Smooth muscle cell (in vitro differentiated cells): ENCODE measurements around the gene COL6A3. TPM values are rescaled to one million over a fixed set of nuclear protein-coding genes. Genes with fewer than 3 reads are reported as not detected.

Experiments used
- DNase-seq: peaks from one replicate; lab custom pipeline; 2025; ENCODE audit not compliant: unreplicated experiment; lab: John Stamatoyannopoulos, UW
- H2AFZ ChIP-seq: fragments of 200-600 bp; sonication (generic); 2 replicates; pipeline ENCODE4 v1.6.0; 2016; ENCODE audit warnings: antibody characterized with exemption, low read depth, mild to moderate bottlenecking
- H3F3A ChIP-seq: fragments of 200-600 bp; sonication (generic); 2 replicates; pipeline ENCODE4 v1.6.0; 2017; ENCODE audit warnings: antibody characterized with exemption, low read depth
- H3K27ac ChIP-seq: fragments of 200-600 bp; sonication (generic); 2 replicates; pipeline ENCODE4 v1.5.1; 2016; ENCODE audit warnings: low read depth, mild to moderate bottlenecking
- H3K27me3 ChIP-seq: fragments of 200-600 bp; sonication (generic); 2 replicates; pipeline ENCODE4 v1.6.1; 2016; ENCODE audit warnings: low read depth, mild to moderate bottlenecking
- H3K36me3 ChIP-seq: fragments of 200-600 bp; sonication (generic); 2 replicates; pipeline ENCODE4 v1.5.1; 2016; ENCODE audit warnings: low read depth
- H3K4me1 ChIP-seq: fragments of 200-600 bp; sonication (generic); 2 replicates; pipeline ENCODE4 v1.5.1; 2016; ENCODE audit warnings: low read depth
- H3K4me2 ChIP-seq: fragments of 200-600 bp; sonication (generic); 2 replicates; pipeline ENCODE4 v1.6.0; 2016; ENCODE audit warnings: mild to moderate bottlenecking
- H3K4me3 ChIP-seq: fragments of 200-600 bp; sonication (generic); 2 replicates; pipeline ENCODE4 v1.5.1; 2016; ENCODE audit warnings: mild to moderate bottlenecking
- H3K79me2 ChIP-seq: fragments of 200-600 bp; sonication (generic); 2 replicates; pipeline ENCODE4 v1.6.0; 2016; ENCODE audit warnings: low read depth, mild to moderate bottlenecking
- H3K9ac ChIP-seq: fragments of 200-600 bp; sonication (generic); 2 replicates; pipeline ENCODE4 v1.6.0; 2016; ENCODE audit warnings: low read depth
- H3K9me3 ChIP-seq: fragments of 200-600 bp; sonication (generic); replicated peaks from 2 replicates; pipeline ENCODE4 v1.5.1; 2016; ENCODE audit warnings: low read depth
- H4K20me1 ChIP-seq: fragments of 200-600 bp; sonication (generic); 2 replicates; pipeline ENCODE4 v1.6.0; 2016; ENCODE audit warnings: low read depth
- WGBS: methylation state at CpG from one replicate; pipeline ENCODE4 v1.1.7; 2016; ENCODE audit warnings: low lambda C conversion rate; 5-methylcytosine and 5-hydroxymethylcytosine counted together
- polyA plus RNA-seq: library from polyadenylated mRNA; unstranded; fragments of >200 nt; fragmentation: Nextera tagmentation; extraction: Ambion mirVana; gene quantifications from 2 replicates; pipeline ENCODE4 v1.2.1, GENCODE V29; 2016
- total RNA-seq: library from RNA; depleted of rRNA; stranded (reverse); fragments of >200 nt; gene quantifications from 2 replicates; pipeline ENCODE4 v1.2.3, GENCODE V29; 2014
- TF ChIP-seq, protein P1 (sequence below): fragments of 200-600 bp; sonication (generic); IDR thresholded peaks from 2 replicates; pipeline ENCODE4 v1.5.1; 2017; ENCODE audit warnings: borderline replicate concordance, mild to moderate bottlenecking, antibody characterized with exemption; ENCODE audit not compliant: insufficient read depth, poor library complexity, severe bottlenecking

Gene COL6A3
- total and polyA plus RNA-seq, 2 experiments from 2014 or later: 888 to 1,708 TPM

- peak overlapping the region; percentile 57 for H3K27ac ChIP-seq
- H3K79me2 ChIP-seq: no peaks in the 10 kb centered on the region
- no peak overlapping the region for H3K4me3 ChIP-seq
- no peak overlapping the region for H2AFZ ChIP-seq
- H3K36me3 ChIP-seq: no peaks in the 10 kb centered on the region
- H3K9ac ChIP-seq: no peak overlapping the region
- peak overlapping the region; percentile 24 for H3K4me2 ChIP-seq
- no peak for DNase-seq
- 85% methylated on average over 11 of the region's 11 CpGs for WGBS
- H3F3A ChIP-seq: peaks cover 1% of the 10 kb centered on the region
- H4K20me1 ChIP-seq: no peaks in the 10 kb centered on the region
- no peaks in the 10 kb centered on the region for H3K9me3 ChIP-seq
- TF ChIP-seq, protein P1, sequence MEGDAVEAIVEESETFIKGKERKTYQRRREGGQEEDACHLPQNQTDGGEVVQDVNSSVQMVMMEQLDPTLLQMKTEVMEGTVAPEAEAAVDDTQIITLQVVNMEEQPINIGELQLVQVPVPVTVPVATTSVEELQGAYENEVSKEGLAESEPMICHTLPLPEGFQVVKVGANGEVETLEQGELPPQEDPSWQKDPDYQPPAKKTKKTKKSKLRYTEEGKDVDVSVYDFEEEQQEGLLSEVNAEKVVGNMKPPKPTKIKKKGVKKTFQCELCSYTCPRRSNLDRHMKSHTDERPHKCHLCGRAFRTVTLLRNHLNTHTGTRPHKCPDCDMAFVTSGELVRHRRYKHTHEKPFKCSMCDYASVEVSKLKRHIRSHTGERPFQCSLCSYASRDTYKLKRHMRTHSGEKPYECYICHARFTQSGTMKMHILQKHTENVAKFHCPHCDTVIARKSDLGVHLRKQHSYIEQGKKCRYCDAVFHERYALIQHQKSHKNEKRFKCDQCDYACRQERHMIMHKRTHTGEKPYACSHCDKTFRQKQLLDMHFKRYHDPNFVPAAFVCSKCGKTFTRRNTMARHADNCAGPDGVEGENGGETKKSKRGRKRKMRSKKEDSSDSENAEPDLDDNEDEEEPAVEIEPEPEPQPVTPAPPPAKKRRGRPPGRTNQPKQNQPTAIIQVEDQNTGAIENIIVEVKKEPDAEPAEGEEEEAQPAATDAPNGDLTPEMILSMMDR: no peak
- H3K27me3 ChIP-seq: no peaks in the 10 kb centered on the region
- H3K4me1 ChIP-seq: no peaks in the 10 kb centered on the region
These were observed 33.5 kb upstream of the COL6A3 start for GRCh38 chr2:237447496-237447895.

DNA sequence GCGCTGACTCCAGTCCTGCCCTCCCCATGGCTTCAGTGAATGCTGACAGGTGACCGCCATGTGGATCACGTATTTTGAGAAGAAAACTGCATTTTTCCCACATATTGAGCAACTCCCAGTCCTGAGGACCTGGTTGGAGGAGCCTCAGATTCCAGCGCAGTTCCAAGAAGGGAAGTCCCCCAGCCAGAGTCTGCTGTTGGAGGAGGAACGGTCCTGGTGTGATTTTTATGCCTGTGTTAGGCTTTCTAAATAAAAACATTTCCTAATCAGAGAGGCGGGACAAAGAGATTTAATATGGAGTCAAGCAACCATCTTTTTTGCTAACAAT lies 32.3 kb upstream of the COL6A3 start:
- Histone ChIP-seq H3K79me2 (no peaks in the 10 kb centered on the region), H3K9ac (no peak overlapping the region), H4K20me1 (no peaks in the 10 kb centered on the region), H3K27ac (no peak overlapping the region), H3K4me1 (peaks cover 4% of the 10 kb centered on the region), H3K9me3 (no peaks in the 10 kb centered on the region), H3K27me3 (no peaks in the 10 kb centered on the region), H3K4me3 (no peak overlapping the region), H3K36me3 (no peaks in the 10 kb centered on the region), H3K4me2 (peak overlapping the region; percentile 32), H3F3A (peaks cover 8% of the 10 kb centered on the region), H2AFZ (no peak overlapping the region)
- TF ChIP-seq, protein P1: no peak
- WGBS: 80% methylated on average over 6 of the region's 6 CpGs
- DNase-seq: no peak

GRCh38 chr2:237445611-237446337 lies 31.8 kb upstream of the COL6A3 start:
- peaks cover 13% of the 10 kb centered on the region for H3F3A ChIP-seq
- H3K9me3 ChIP-seq: no peaks in the 10 kb centered on the region
- H3K9ac ChIP-seq: no peak overlapping the region
- peaks cover 4% of the 10 kb centered on the region for H3K4me1 ChIP-seq
- no peaks in the 10 kb centered on the region for H3K27me3 ChIP-seq
- no peak for DNase-seq
- no peak overlapping the region for H3K27ac ChIP-seq
- WGBS: 94% methylated on average over 26 of the region's 26 CpGs
- H2AFZ ChIP-seq: no peak overlapping the region
- TF ChIP-seq, protein P1: no peak
- H3K4me3 ChIP-seq: no peak overlapping the region
- H3K79me2 ChIP-seq: no peaks in the 10 kb centered on the region
- no peaks in the 10 kb centered on the region for H3K36me3 ChIP-seq
- H3K4me2 ChIP-seq: no peak overlapping the region
- no peaks in the 10 kb centered on the region for H4K20me1 ChIP-seq

GRCh38 chr2:237444071-237444470 lies 30.1 kb upstream of the COL6A3 start:
- TF ChIP-seq, protein P1: no peak
- peaks cover 6% of the 10 kb centered on the region for H3K79me2 ChIP-seq
- H3K27ac ChIP-seq: no peak overlapping the region
- no peak overlapping the region for H2AFZ ChIP-seq
- peaks cover 4% of the 10 kb centered on the region for H3K4me1 ChIP-seq
- 67% methylated on average over 2 of the region's 2 CpGs for WGBS
- no peaks in the 10 kb centered on the region for H3K36me3 ChIP-seq
- H3K4me2 ChIP-seq: no peak overlapping the region
- H3K9me3 ChIP-seq: no peaks in the 10 kb centered on the region
- no peaks in the 10 kb centered on the region for H4K20me1 ChIP-seq
- no peak overlapping the region for H3K4me3 ChIP-seq
- no peaks in the 10 kb centered on the region for H3K27me3 ChIP-seq
- DNase-seq: no peak
- H3F3A ChIP-seq: peaks cover 27% of the 10 kb centered on the region
- H3K9ac ChIP-seq: no peak overlapping the region
